GM12878 (cell line): ENCODE measurements around the gene GRK1. TPM values are rescaled to one million over a fixed set of nuclear protein-coding genes. Genes with fewer than 3 reads are reported as not detected.

Experiments
- KDM1A ChIP-seq: fragments of 200-600 bp; sonication (generic); IDR thresholded peaks from 2 replicates; pipeline ENCODE4 v1.6.1; 2016; ENCODE audit warnings: borderline replicate concordance
- MYC ChIP-seq: IDR thresholded peaks from 2 replicates; pipeline ENCODE4 v1.6.1; 2011; ENCODE audit warnings: mild to moderate bottlenecking, low read length, moderate library complexity, inconsistent platforms; ENCODE audit not compliant: insufficient read depth, insufficient replicate concordance, insufficient read length, severe bottlenecking
- NBN ChIP-seq: fragments of 450-650 bp; IDR thresholded peaks from 2 replicates; pipeline ENCODE4 v1.6.1; 2016
- RAD21 ChIP-seq: IDR thresholded peaks from 2 replicates; pipeline ENCODE4 v1.6.1; 2011; ENCODE audit warnings: mild to moderate bottlenecking, low read depth, low read length, moderate library complexity; ENCODE audit not compliant: insufficient read depth
- SRF ChIP-seq, 2 experiments: IDR thresholded peaks; 2 replicates each; pipeline ENCODE4 v1.6.1; 2011; ENCODE audit warnings: low read depth in 2 of 2, low read length in 2 of 2, mild to moderate bottlenecking in 1 of 2, moderate library complexity in 1 of 2
- polyA plus RNA-seq, 11 experiments: library from polyadenylated mRNA; depleted of rRNA in 4 of 11; unstranded in 6 of 11; stranded (reverse) in 5 of 11; fragments of >200 nt; fragmentation: Nextera tagmentation in 4 of 11; fragmentation: Illumina TruSeq in 1 of 11; extraction: Ambion mirVana in 4 of 11; extraction: Trizol in 1 of 11; gene quantifications; 1 replicate in 1 of 11; 2 replicates in 10 of 11; pipeline versions ENCODE4 v1.2.1 to v1.2.3, GENCODE V29; 2011 to 2016; ENCODE audit warnings: inconsistent platforms in 2 of 11, missing spikeins in 2 of 11, low read depth in 1 of 11
- total RNA-seq, 4 experiments: library from RNA; depleted of rRNA in 3 of 4; stranded (reverse); fragments of >200 nt in 3 of 4; fragmentation: Illumina TruSeq in 1 of 4; extraction: Trizol in 1 of 4; gene quantifications; 2 replicates each; pipeline versions ENCODE4 v1.2.1 to v1.2.3, GENCODE V29; 2013 to 2021
- TF ChIP-seq, protein P1 (sequence below): fragments of 450-650 bp; formaldehyde crosslinking; IDR thresholded peaks from 2 replicates; pipeline ENCODE4 v1.4.0; 2022; ENCODE audit warnings: mild to moderate bottlenecking, moderate library complexity
- TF ChIP-seq, protein P2 (sequence below): IDR thresholded peaks from 2 replicates; pipeline ENCODE4 v1.6.1; 2012; ENCODE audit warnings: mild to moderate bottlenecking, low read depth, low read length

GRK1 gene
- total and polyA plus RNA-seq, 10 of the 15 experiments (the other 5 are each of a cell fraction or from before 2014, with no cell fraction given), result under 0.01 to 0.04 TPM; not detected in 8

DNA sequence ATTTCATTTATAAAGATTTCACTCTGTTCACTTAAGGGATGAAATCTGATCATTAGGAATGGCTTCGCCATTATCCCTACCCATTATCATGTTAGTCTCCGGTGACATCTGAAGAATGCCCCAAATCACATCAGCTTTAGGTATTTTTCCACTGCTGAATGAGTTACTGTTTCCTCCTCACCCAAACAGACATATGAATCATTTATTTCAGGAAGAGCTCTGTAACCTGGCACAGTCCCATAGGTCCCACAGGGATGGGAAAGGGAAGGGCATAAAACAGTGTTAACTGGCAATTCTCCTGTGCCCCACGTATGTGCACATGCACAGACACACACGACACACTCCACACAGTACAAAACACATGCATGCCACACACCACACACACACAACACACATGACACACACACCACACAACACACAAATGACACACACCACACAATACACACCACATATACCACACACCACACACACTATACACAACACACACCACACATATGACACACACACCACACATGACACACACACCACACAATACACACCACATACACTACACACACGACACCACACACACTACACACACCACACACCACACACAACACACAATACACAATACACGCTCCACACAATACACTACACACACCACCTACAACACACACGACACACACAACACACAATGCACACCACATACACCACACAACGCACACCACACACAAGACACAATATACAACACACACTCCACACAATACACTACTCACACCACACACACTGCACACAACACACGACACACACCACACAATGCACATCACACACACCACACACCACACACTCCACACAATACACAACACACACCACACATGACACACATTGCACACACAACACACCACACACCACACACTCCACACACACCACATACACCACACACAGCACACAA, 107.4 kb downstream of the GRK1 start (continued):
- TF ChIP-seq SRF (IDR thresholded peaks at IDR 0.05; ENCODE audit: low read depth in 2 of 2, low read length in 2 of 2) (no peak), KDM1A (no peak), MYC (no peak), NBN (no peak), RAD21 (no peak)
- TF ChIP-seq, protein P1, sequence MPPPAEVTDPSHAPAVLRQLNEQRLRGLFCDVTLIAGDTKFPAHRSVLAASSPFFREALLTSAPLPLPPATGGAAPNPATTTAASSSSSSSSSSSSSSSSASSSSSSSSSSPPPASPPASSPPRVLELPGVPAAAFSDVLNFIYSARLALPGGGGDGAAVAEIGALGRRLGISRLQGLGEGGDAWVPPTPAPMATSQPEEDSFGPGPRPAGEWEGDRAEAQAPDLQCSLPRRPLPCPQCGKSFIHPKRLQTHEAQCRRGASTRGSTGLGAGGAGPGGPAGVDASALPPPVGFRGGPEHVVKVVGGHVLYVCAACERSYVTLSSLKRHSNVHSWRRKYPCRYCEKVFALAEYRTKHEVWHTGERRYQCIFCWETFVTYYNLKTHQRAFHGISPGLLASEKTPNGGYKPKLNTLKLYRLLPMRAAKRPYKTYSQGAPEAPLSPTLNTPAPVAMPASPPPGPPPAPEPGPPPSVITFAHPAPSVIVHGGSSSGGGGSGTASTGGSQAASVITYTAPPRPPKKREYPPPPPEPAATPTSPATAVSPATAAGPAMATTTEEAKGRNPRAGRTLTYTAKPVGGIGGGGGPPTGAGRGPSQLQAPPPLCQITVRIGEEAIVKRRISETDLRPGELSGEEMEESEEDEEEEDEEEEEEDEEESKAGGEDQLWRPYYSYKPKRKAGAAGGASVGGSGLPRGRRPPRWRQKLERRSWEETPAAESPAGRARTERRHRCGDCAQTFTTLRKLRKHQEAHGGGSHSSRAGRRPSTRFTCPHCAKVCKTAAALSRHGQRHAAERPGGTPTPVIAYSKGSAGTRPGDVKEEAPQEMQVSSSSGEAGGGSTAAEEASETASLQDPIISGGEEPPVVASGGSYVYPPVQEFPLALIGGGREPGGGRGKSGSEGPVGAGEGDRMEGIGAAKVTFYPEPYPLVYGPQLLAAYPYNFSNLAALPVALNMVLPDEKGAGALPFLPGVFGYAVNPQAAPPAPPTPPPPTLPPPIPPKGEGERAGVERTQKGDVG, result no peak
- TF ChIP-seq, protein P2, sequence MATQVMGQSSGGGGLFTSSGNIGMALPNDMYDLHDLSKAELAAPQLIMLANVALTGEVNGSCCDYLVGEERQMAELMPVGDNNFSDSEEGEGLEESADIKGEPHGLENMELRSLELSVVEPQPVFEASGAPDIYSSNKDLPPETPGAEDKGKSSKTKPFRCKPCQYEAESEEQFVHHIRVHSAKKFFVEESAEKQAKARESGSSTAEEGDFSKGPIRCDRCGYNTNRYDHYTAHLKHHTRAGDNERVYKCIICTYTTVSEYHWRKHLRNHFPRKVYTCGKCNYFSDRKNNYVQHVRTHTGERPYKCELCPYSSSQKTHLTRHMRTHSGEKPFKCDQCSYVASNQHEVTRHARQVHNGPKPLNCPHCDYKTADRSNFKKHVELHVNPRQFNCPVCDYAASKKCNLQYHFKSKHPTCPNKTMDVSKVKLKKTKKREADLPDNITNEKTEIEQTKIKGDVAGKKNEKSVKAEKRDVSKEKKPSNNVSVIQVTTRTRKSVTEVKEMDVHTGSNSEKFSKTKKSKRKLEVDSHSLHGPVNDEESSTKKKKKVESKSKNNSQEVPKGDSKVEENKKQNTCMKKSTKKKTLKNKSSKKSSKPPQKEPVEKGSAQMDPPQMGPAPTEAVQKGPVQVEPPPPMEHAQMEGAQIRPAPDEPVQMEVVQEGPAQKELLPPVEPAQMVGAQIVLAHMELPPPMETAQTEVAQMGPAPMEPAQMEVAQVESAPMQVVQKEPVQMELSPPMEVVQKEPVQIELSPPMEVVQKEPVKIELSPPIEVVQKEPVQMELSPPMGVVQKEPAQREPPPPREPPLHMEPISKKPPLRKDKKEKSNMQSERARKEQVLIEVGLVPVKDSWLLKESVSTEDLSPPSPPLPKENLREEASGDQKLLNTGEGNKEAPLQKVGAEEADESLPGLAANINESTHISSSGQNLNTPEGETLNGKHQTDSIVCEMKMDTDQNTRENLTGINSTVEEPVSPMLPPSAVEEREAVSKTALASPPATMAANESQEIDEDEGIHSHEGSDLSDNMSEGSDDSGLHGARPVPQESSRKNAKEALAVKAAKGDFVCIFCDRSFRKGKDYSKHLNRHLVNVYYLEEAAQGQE, result no peak
